IPS-20b (cell line): ENCODE results near the gene ANKS1B.

Experiments used
- H3K27ac ChIP-seq: one replicate; pipeline ENCODE4 v1.5.1; 2013; ENCODE audit warnings: low read length
- H3K27me3 ChIP-seq: 2 replicates; pipeline ENCODE4 v1.6.1; 2013; ENCODE audit warnings: mild to moderate bottlenecking, low read length, inconsistent platforms; ENCODE audit not compliant: insufficient read depth
- H3K36me3 ChIP-seq: 2 replicates; pipeline ENCODE4 v1.6.1; 2013; ENCODE audit warnings: low read depth, mild to moderate bottlenecking, inconsistent platforms, low read length, moderate library complexity; ENCODE audit not compliant: insufficient read depth
- H3K4me1 ChIP-seq: 2 replicates; pipeline ENCODE4 v1.6.1; 2013; ENCODE audit warnings: mild to moderate bottlenecking, control low read depth, inconsistent platforms, low read length, moderate library complexity; ENCODE audit not compliant: insufficient read depth
- H3K4me3 ChIP-seq: 2 replicates; pipeline ENCODE4 v1.5.1; 2013; ENCODE audit warnings: mild to moderate bottlenecking, low read length, inconsistent platforms
- H3K9ac ChIP-seq: 2 replicates; pipeline ENCODE4 v1.6.1; 2013; ENCODE audit warnings: low read depth, mild to moderate bottlenecking, inconsistent platforms, low read length, moderate library complexity
- H3K9me3 ChIP-seq: 2 replicates; pipeline ENCODE4 v1.6.1; 2013; ENCODE audit warnings: mild to moderate bottlenecking, low read depth, low read length, inconsistent platforms; ENCODE audit not compliant: insufficient read depth

Gene ANKS1B

GRCh38 chr12:99911967-99912366 lies 72.8 kb downstream of the ANKS1B start:
- Histone ChIP-seq H3K4me3 (no peak overlapping the region), H3K27ac (no peak overlapping the region), H3K9me3 (no peaks in the 10 kb centered on the region), H3K4me1 (no peaks in the 10 kb centered on the region), H3K27me3 (no peaks in the 10 kb centered on the region), H3K9ac (no peak overlapping the region), H3K36me3 (no peaks in the 10 kb centered on the region)

GRCh38 chr12:99911081-99911480 lies 73.7 kb downstream of the ANKS1B start:
- H3K9ac ChIP-seq: no peak overlapping the region
- no peak overlapping the region for H3K27ac ChIP-seq
- no peaks in the 10 kb centered on the region for H3K4me1 ChIP-seq

GRCh38 chr12:99910342-99910741 lies 74.4 kb downstream of the ANKS1B start:
- H3K27ac ChIP-seq: no peak overlapping the region
- H3K4me1 ChIP-seq: no peaks in the 10 kb centered on the region
- no peak overlapping the region for H3K4me3 ChIP-seq
- no peak overlapping the region for H3K9ac ChIP-seq
- no peaks in the 10 kb centered on the region for H3K9me3 ChIP-seq
- no peaks in the 10 kb centered on the region for H3K36me3 ChIP-seq
- no peaks in the 10 kb centered on the region for H3K27me3 ChIP-seq

More at GRCh38 chr12:99911081-99911480, 73.7 kb downstream of the ANKS1B start:
- no peaks in the 10 kb centered on the region for H3K9me3 ChIP-seq
- no peak overlapping the region for H3K4me3 ChIP-seq
- no peaks in the 10 kb centered on the region for H3K36me3 ChIP-seq
- no peaks in the 10 kb centered on the region for H3K27me3 ChIP-seq

GRCh38 chr12:99906786-99907579 lies 77.8 kb downstream of the ANKS1B start:
- Histone ChIP-seq H3K27ac (no peak overlapping the region), H3K27me3 (no peaks in the 10 kb centered on the region), H3K9me3 (no peaks in the 10 kb centered on the region), H3K4me1 (no peaks in the 10 kb centered on the region), H3K9ac (no peak overlapping the region), H3K4me3 (no peak overlapping the region), H3K36me3 (no peaks in the 10 kb centered on the region)

GRCh38 chr12:99901181-99901580 lies 83.6 kb downstream of the ANKS1B start:
- no peak overlapping the region for H3K9ac ChIP-seq
- H3K27ac ChIP-seq: no peak overlapping the region
- H3K27me3 ChIP-seq: no peaks in the 10 kb centered on the region
- no peaks in the 10 kb centered on the region for H3K4me1 ChIP-seq
- no peaks in the 10 kb centered on the region for H3K36me3 ChIP-seq
- no peak overlapping the region for H3K4me3 ChIP-seq
- no peaks in the 10 kb centered on the region for H3K9me3 ChIP-seq

GRCh38 chr12:99898645-99899044 lies 86.1 kb downstream of the ANKS1B start:
- Histone ChIP-seq H3K9me3 (0 out of 2 replicates have a peak, but pooled peaks cover 2% of the 10 kb centered on the region), H3K36me3 (no peaks in the 10 kb centered on the region), H3K27ac (no peak overlapping the region), H3K4me3 (no peak overlapping the region), H3K27me3 (no peaks in the 10 kb centered on the region), H3K4me1 (no peaks in the 10 kb centered on the region), H3K9ac (no peak overlapping the region)

GRCh38 chr12:99879439-99879838 lies 105.3 kb downstream of the ANKS1B start:
- Histone ChIP-seq H3K9me3 (no peaks in the 10 kb centered on the region), H3K9ac (no peak overlapping the region), H3K27ac (no peak overlapping the region), H3K36me3 (no peaks in the 10 kb centered on the region), H3K4me1 (no peaks in the 10 kb centered on the region), H3K27me3 (no peaks in the 10 kb centered on the region), H3K4me3 (no peak overlapping the region)

- H3K36me3 ChIP-seq: no peaks in the 10 kb centered on the region
- H3K27ac ChIP-seq: no peak overlapping the region
- H3K9me3 ChIP-seq: no peaks in the 10 kb centered on the region
- no peak overlapping the region for H3K4me3 ChIP-seq
- no peaks in the 10 kb centered on the region for H3K4me1 ChIP-seq
- no peaks in the 10 kb centered on the region for H3K27me3 ChIP-seq
- no peak overlapping the region for H3K9ac ChIP-seq
Measured at GRCh38 chr12:99875081-99875480, 109.7 kb downstream of the ANKS1B start.

- H3K4me1 ChIP-seq: no peaks in the 10 kb centered on the region
- H3K4me3 ChIP-seq: no peak overlapping the region
- no peaks in the 10 kb centered on the region for H3K9me3 ChIP-seq
- no peak overlapping the region for H3K9ac ChIP-seq
- H3K27ac ChIP-seq: no peak overlapping the region
- no peaks in the 10 kb centered on the region for H3K36me3 ChIP-seq
- no peaks in the 10 kb centered on the region for H3K27me3 ChIP-seq
Measured at GRCh38 chr12:99870085-99870484, 114.7 kb downstream of the ANKS1B start.

- H3K36me3 ChIP-seq: no peaks in the 10 kb centered on the region
- no peaks in the 10 kb centered on the region for H3K27me3 ChIP-seq
- no peaks in the 10 kb centered on the region for H3K9me3 ChIP-seq
- no peak overlapping the region for H3K4me3 ChIP-seq
- no peak overlapping the region for H3K27ac ChIP-seq
- peaks cover 4% of the 10 kb centered on the region; the same call in 1 of the 2 replicates for H3K4me1 ChIP-seq
- no peak overlapping the region for H3K9ac ChIP-seq
Measured at GRCh38 chr12:99861731-99862130, 123.0 kb downstream of the ANKS1B start.

GRCh38 chr12:99859126-99859525 lies 125.6 kb downstream of the ANKS1B start:
- H3K9me3 ChIP-seq: no peaks in the 10 kb centered on the region
- H3K4me3 ChIP-seq: no peak overlapping the region
- H3K27me3 ChIP-seq: no peaks in the 10 kb centered on the region
- H3K36me3 ChIP-seq: no peaks in the 10 kb centered on the region
- H3K27ac ChIP-seq: no peak overlapping the region
- no peak overlapping the region for H3K9ac ChIP-seq
- H3K4me1 ChIP-seq: peaks cover 4% of the 10 kb centered on the region; the same call in 1 of the 2 replicates

GRCh38 chr12:99852666-99853065 lies 132.1 kb downstream of the ANKS1B start:
- Histone ChIP-seq H3K9me3 (no peaks in the 10 kb centered on the region), H3K27me3 (no peaks in the 10 kb centered on the region), H3K4me1 (no peaks in the 10 kb centered on the region), H3K27ac (no peak overlapping the region), H3K36me3 (no peaks in the 10 kb centered on the region), H3K4me3 (no peak overlapping the region), H3K9ac (no peak overlapping the region)
